HEK293T (cell line): ENCODE results near the gene TRANK1.
"Not testable (repeated sequence)": the region's sequence is repeated elsewhere in the genome, so short reads cannot be mapped to it uniquely, and the experiment has no call there.

Experiments
- CTCF ChIA-PET: fragments of 350-600 bp; formaldehyde crosslinking; extraction: SDS; loops from one replicate; lab custom pipeline; 2021; ENCODE audit warnings: antibody characterized with exemption, inconsistent platforms; lab: Yijun Ruan, JAX
- POLR2A ChIA-PET: fragments of 350-600 bp; formaldehyde crosslinking; extraction: SDS; loops from one replicate; lab custom pipeline; 2020; ENCODE audit warnings: antibody characterized with exemption, inconsistent platforms; lab: Yijun Ruan, JAX
- DNase-seq: peaks from one replicate; pipeline ENCODE4 v3.0.0; 2012; ENCODE audit warnings: mixed read lengths; ENCODE audit errors: extremely low spot score
- ARNT ChIP-seq: fragments of 450-650 bp; IDR thresholded peaks from 2 replicates; pipeline ENCODE4 v1.6.1; 2017; ENCODE audit warnings: mild to moderate bottlenecking
- BHLHE40 ChIP-seq: fragments of 450-650 bp; IDR thresholded peaks from 2 replicates; pipeline ENCODE4 v1.6.1; 2016; ENCODE audit warnings: mild to moderate bottlenecking, moderate library complexity, borderline replicate concordance
- CTBP1 ChIP-seq: fragments of 450-650 bp; IDR thresholded peaks from 2 replicates; pipeline ENCODE4 v1.6.1; 2016; ENCODE audit warnings: borderline replicate concordance
- ELF4 ChIP-seq: fragments of 450-650 bp; IDR thresholded peaks from 2 replicates; pipeline ENCODE4 v1.6.1; 2017; ENCODE audit warnings: antibody characterized with exemption
- FOXA1 ChIP-seq: fragments of 450-650 bp; IDR thresholded peaks from 2 replicates; pipeline ENCODE4 v1.6.1; 2016; ENCODE audit warnings: mild to moderate bottlenecking
- FOXK2 ChIP-seq: fragments of 450-650 bp; IDR thresholded peaks from 2 replicates; pipeline ENCODE4 v1.6.1; 2016; ENCODE audit warnings: mild to moderate bottlenecking
- FOXM1 ChIP-seq: fragments of 450-650 bp; IDR thresholded peaks from 2 replicates; pipeline ENCODE4 v1.6.1; 2017; ENCODE audit warnings: mild to moderate bottlenecking, borderline replicate concordance
- HDGF ChIP-seq: fragments of 450-650 bp; IDR thresholded peaks from 2 replicates; pipeline ENCODE4 v1.6.1; 2017; ENCODE audit warnings: antibody characterized with exemption, borderline replicate concordance
- L3MBTL2 ChIP-seq: fragments of 450-650 bp; conservative IDR thresholded peaks from 2 replicates; pipeline ENCODE4 v1.6.1; 2016; ENCODE audit warnings: mild to moderate bottlenecking
- LEF1 ChIP-seq: fragments of 450-650 bp; IDR thresholded peaks from 2 replicates; pipeline ENCODE4 v1.6.1; 2017; ENCODE audit warnings: mild to moderate bottlenecking, borderline replicate concordance
- NFRKB ChIP-seq: fragments of 450-650 bp; IDR thresholded peaks from 2 replicates; pipeline ENCODE4 v1.6.1; 2016; ENCODE audit warnings: mild to moderate bottlenecking, moderate library complexity
- PKNOX1 ChIP-seq: fragments of 450-650 bp; IDR thresholded peaks from 2 replicates; pipeline ENCODE4 v1.6.1; 2016
- SP1 ChIP-seq: fragments of 450-650 bp; IDR thresholded peaks from 2 replicates; pipeline ENCODE4 v1.6.1; 2017
- SUZ12 ChIP-seq: fragments of 450-650 bp; IDR thresholded peaks from 2 replicates; pipeline ENCODE4 v1.6.1; 2016; ENCODE audit warnings: mild to moderate bottlenecking
- TARDBP ChIP-seq: fragments of 450-650 bp; IDR thresholded peaks from 2 replicates; pipeline ENCODE4 v1.6.1; 2016
- ZNF384 ChIP-seq: fragments of 450-650 bp; IDR thresholded peaks from 2 replicates; pipeline ENCODE4 v1.6.1; 2016

Gene TRANK1

GRCh38 chr3:36969540-36970432 lies 24.9 kb upstream of the TRANK1 start:
- DNase-seq = no peak
- CTCF ChIA-PET = interaction anchor here (2.1 kb wide), 1 partner anchor 12 kb away, joined by 8 read pairs; no protein-coding TSS in a partner anchor
- POLR2A ChIA-PET = interaction anchor here (1.6 kb wide), 1 partner anchor 23 kb away, joined by 4 read pairs; the partner anchor contains the start of genes EPM2AIP1 and MLH1
- no peak for TF ChIP-seq L3MBTL2
- no peak for TF ChIP-seq PKNOX1
- no peak for TF ChIP-seq FOXK2
- no peak for TF ChIP-seq SUZ12
- TF ChIP-seq BHLHE40 = no peak
- no peak for TF ChIP-seq TARDBP
- no peak for TF ChIP-seq NFRKB
- no peak for TF ChIP-seq FOXA1
- TF ChIP-seq ZNF384 = no peak

- TF ChIP-seq L3MBTL2 (no peak), CTBP1 (no peak), NFRKB (no peak), BHLHE40 (no peak), FOXK2 (no peak), PKNOX1 (no peak), TARDBP (no peak), LEF1 (no peak), ARNT (no peak), HDGF (no peak), ELF4 (no peak), SUZ12 (no peak)
- DNase-seq = no peak
- CTCF ChIA-PET = interaction anchor here (2.1 kb wide), 1 partner anchor 11 kb away, joined by 8 read pairs; no protein-coding TSS in a partner anchor
- POLR2A ChIA-PET = interaction anchor here (1.6 kb wide), 1 partner anchor 24 kb away, joined by 4 read pairs; the partner anchor contains the start of genes EPM2AIP1 and MLH1
These were observed 24.2 kb upstream of the TRANK1 start for GRCh38 chr3:36969085-36969484.

- ChIA-PET POLR2A (interaction anchor here (0.6 kb wide), 1 partner anchor 14 kb away, joined by 3 read pairs; no protein-coding TSS in a partner anchor), CTCF (no interaction called here)
- no peak for DNase-seq
- TF ChIP-seq SUZ12 = no peak
- TF ChIP-seq SP1 = no peak
- no peak for TF ChIP-seq L3MBTL2
- TF ChIP-seq TARDBP = no peak
- no peak for TF ChIP-seq LEF1
These were observed 20.6 kb upstream of the TRANK1 start for GRCh38 chr3:36965440-36965839.

GRCh38 chr3:36964817-36965216 lies 20.0 kb upstream of the TRANK1 start:
- CTCF ChIA-PET = no interaction called here

GRCh38 chr3:36964331-36964730 lies 19.5 kb upstream of the TRANK1 start:
- no peak for DNase-seq
- ChIA-PET POLR2A (no interaction called here), CTCF (no interaction called here)
- TF ChIP-seq HDGF (no peak), ZNF384 (no peak), SP1 (no peak), ELF4 (no peak), ARNT (no peak), NFRKB (no peak), FOXA1 (no peak), FOXK2 (no peak), SUZ12 (no peak)

More at GRCh38 chr3:36964817-36965216, 20.0 kb upstream of the TRANK1 start:
- DNase-seq = no peak
- POLR2A ChIA-PET = no interaction called here
- no peak for TF ChIP-seq ZNF384
- no peak for TF ChIP-seq SP1
- no peak for TF ChIP-seq CTBP1
- TF ChIP-seq SUZ12 = no peak
- no peak for TF ChIP-seq BHLHE40
- TF ChIP-seq PKNOX1 = no peak
- no peak for TF ChIP-seq L3MBTL2
- TF ChIP-seq LEF1 = no peak
- TF ChIP-seq ELF4 = no peak
- no peak for TF ChIP-seq NFRKB
- no peak for TF ChIP-seq FOXK2
- no peak for TF ChIP-seq HDGF
- TF ChIP-seq FOXA1 = no peak
- TF ChIP-seq FOXM1 = no peak
- TF ChIP-seq ARNT = no peak

GRCh38 chr3:36963008-36963407 lies 18.2 kb upstream of the TRANK1 start:
- DNase-seq, CTCF ChIA-PET, POLR2A ChIA-PET: not testable (repeated sequence)
